HG02938 (cell line): ENCODE data around the gene VAV3.
"Not testable (repeated sequence)": the region's sequence is repeated elsewhere in the genome, so short reads cannot be mapped to it uniquely, and the experiment has no call there.

Experiments used
- ATAC-seq: cut with Tn5 transposase; IDR thresholded peaks from one replicate; pipeline ENCODE4 v1.9.1; 2021; ENCODE audit warnings: mild to moderate bottlenecking, moderate library complexity; ENCODE audit not compliant: unreplicated experiment

The VAV3 gene

DNA sequence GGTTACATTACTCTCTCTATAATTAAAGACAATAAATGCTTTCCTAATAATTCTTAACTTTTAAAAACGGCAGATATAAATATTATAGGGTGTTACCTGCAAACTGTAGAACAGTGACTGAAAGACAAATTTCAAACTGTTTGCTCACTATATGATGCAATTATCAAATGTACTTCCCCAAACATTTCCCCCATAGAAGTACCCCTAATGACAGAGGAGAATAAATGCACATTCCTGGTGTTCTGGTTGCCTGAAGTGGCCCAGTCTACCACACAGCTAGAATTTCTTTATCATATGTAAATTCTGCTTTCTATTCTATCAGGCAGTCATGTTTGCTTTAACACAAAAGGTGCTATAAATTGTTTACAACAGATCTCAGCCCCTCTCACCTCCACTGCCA lies 70.4 kb downstream of the VAV3 start:
- no peak for ATAC-seq

DNA sequence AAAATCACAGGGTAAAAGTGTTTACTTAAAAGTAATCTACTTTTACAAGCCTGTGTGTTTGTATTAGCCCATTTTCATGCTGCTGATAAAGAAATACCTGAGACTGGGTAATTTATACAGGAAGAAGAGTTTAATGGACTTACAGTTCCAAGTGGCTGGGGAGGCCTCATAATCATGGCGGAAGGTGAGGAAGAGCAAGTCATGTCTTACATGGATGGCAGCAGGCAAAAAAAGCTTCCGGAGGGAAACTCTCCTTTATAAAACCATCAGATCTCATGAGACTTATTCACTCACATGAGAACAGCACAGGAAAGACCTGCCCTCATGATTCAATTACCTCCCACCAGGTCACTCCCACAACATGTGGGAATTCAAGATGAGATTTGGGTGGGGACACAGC lies 71.6 kb downstream of the VAV3 start:
- ATAC-seq, result not testable (repeated sequence)

DNA sequence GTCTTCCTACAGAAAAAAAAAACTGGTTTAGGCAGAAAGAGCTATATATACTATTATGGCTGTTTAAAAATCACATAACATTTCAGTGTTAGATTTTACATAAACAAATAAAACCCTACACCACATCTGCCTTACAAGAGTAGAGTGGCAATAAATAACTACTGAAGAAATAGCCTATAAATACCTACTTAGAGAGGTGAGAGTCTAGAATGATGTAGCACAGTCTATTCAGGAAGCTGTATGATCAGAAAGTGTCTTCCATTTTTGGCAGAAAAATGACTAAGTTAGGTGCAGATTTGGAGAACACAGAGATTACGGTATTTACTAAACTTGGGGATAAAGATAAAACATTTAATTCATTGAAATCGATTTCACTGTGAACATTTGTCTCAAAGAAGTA lies 75.5 kb downstream of the VAV3 start:
- ATAC-seq, result no peak

DNA sequence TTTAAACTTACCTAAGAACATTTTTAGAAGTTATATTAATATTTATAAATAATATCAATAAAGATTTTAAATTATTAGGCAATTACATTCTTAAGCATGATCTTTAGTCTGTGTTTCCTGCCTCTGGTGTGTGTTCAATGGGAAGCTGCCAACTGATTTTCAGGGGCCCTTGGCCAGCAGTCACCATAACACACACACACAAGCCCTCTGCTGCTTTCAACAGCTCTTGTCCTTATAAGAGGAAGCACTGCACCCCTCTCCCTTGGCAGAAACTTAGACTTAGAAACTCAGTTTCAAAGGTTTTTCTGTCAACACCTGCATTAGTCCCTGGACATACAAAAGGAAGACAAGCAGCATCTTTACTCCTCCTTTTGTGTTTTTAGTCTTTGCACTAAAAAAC lies 81.4 kb downstream of the VAV3 start:
- ATAC-seq, result no peak

DNA sequence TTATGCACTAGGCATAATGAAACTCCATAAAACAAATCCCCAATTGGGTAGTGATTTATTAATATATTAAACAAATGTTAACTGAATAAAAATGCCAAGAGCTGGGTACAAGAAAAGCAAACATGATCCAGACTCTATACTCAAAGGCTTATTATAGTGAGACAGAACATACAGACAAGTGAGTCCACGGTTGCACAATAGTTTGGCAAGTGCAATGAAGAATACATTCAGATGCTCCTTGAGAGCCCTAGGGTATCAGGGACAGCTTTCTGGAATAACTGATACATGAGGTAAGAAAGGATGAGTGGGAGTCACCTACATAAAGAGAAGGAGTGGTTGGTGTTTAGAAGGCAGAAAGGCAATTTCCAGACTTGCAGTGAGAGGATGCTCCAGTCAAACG lies 85.1 kb downstream of the VAV3 start:
- ATAC-seq, result no peak

DNA sequence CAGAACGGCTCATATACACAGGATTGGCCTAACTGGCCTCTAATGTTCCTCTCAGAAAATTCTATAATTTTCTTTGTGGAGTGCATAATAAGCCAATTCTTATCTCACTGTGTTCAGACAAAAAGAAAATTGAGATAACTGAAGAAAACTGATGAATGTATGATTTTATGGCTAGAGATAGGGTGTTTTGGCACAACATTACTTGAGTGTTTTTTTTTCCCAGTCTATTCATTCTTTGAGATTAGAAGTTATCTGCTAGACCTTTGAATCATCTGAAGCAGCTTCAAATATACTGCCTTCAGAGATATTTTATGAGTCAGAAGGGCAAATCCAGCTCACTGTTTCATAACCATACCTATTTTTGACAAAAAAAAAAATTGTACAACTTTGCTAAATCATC lies 85.6 kb downstream of the VAV3 start:
- ATAC-seq, result no peak

DNA sequence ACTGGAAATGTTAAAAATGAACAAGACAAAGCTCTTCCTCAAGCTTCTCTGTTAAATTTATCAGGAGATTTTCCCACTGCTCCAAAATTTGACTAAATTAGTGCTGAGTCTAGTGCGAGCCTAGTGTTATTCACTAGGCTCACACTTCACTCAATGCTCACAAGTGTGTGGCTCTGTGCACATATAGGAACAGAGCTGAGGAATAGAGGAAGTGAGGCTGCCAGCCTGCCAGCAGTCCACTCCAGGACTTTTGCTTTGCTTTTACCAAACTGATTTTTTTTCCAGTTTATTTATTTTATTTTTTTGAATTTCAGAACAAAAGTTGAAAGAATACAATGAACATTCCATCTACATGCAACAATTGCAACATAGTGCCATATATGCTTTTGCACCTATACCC lies 87.2 kb downstream of the VAV3 start:
- ATAC-seq, result no peak

DNA sequence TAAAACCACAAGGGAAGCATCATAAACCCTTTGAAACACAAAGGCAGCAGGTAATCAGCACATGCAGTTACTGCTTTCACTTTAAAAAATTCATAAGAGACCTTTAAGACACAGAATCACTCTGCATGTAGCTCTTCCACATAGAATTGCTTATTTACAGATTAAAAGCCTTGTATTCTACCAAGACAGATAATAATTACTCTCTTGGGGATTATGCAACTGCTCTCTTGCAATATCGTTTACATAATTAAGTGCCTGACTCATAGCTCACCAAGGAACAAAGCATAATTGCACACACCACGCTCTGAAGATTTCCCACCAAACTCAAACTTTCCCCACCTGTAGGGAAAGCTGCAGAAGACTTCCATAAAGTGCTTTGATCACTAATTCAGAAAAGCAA lies 87.9 kb downstream of the VAV3 start:
- ATAC-seq, result no peak

DNA sequence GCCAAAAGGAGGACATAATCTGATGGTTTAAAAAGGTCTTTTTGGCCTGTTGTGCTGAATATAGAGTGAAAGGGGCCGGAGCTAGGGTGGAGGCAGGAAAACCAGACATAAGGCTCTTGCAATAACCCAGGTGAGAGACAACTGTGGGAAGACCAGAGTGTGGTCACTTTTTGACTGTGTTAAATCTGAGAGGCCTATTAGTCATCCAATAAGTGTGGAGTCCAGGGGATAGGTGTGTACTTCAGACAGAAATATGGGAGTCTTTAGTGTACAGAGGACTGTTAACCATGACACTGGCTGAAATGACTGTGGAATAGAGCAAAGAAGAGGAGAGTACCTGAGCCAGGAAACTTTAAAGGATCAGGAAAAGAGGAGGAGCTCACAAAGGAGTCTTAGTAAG lies 89.3 kb downstream of the VAV3 start:
- no peak for ATAC-seq

DNA sequence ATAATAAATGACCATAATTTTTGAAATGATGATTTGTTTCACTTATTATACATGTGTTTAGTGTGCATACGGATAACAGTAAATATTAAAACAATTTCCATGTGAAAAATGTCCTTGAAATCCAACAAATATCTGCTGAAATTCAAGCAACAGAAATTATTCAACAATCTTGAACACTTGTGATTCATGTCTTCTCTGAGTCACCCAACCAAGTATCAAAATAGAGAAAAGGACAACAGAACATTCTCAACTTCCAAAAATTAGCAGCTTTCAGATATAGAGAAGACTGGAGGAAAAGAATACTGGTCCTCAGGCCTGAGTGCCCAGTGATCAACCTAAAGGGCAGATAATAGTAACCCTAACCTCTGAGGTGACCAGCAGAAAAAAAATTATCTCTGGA lies 90.8 kb downstream of the VAV3 start:
- ATAC-seq, result no peak

DNA sequence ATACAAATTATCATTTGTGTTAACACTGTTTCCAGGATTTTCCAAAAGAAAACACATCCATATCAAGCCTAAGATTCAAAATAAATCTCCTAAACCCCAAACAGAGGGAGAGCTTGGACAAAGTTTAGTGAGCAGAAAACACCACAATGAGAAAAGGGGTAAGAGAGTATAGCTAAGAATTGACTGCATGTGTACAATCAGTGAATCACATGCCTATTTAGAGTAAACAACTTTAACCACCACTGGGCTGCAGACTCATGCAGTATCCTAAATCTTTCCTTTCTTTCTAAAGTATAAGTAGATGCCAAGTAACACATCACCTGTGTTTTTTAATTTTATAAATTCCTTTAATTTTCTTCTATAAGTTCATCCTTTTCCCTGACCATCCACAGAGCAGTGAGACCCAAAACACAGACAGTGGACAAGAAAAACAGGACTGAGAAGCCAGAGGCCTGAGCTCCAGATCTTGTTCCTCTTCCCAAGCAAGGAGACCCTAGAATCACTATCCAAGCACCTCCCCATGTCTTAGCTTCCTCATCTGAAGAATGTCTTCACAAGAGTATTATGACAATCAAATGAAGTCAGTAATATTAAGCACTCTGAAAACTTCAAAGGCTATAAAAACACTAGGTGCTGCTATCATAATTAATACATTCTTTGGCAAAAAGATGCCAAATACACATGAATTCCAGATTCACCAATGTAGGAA lies 93.1 kb downstream of the VAV3 start:
- ATAC-seq, result no peak

DNA sequence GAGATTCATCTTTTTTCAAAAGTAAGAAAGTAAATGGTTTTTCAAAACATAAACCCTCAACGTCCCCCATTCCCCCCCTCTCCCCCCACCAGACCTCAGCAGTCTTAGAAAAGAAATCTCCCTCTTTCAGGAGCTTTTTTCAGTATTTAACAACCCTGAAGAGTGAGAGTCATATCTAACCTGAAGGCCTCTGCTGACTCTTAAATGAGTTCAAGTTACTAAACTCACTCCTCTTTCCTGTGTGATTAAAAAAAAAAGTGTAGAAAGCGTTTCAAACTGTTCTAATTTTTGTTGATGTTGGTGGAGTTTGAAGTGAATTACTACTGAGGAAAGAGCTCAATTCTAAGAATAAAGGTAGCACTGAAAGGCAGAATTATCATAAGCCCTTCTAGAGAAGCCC lies 93.7 kb downstream of the VAV3 start:
- ATAC-seq, result no peak

DNA sequence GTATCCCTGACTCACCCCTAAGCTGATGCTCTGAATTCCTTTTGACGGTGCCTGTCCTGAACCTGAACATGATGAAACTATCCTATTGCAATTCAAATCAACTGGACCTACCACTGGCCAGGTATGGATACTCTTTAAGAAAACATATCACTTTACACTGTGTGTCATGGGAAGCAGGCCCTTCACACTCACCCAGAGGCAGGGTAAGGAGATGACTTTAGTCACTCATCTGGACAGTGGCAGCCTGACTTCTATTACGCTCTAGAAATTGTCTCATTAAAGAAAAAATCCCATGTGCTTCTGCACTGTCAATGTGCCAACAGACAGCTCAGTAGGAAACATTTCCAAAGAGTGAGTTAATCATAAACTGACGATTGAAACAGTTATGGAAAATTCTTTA lies 94.3 kb downstream of the VAV3 start:
- no peak for ATAC-seq

DNA sequence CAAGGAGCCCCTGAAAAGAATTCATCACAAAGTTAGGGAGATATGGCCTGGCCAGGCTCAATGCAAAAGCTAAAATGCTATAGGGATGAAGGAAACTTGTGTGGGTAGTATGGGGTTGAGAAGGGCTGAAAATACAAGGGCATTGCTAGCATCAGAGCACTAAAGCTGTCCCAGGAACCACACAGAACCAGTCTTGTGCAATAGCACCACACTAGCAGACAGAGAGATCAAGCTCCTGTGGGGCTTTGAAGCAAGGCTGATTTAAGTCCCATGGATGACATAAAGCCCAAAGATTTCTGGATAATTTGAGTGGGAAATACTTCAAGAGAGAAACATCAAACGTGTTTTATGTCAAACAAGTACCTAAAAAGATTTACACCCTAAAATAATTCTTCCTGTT lies 97.1 kb downstream of the VAV3 start:
- no peak for ATAC-seq

DNA sequence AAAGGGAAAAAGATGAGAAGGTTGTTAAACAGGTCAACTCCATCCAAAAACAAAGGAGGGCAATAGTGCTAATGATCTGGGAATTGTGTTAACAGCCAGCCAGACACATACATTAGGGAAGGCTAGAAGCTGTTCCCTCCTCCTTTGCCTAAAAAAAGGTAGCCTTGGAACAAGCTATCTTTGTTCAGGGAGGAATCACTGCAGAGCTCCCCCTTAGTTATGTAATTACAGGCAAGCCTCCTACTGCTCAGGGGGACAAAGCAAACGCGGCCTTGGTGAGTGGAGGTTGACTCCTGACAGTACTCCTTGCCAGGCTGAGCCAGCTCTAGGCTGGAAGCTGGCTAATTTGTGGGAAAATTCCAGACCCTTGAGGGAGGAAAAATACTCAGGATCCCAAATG lies 97.6 kb downstream of the VAV3 start:
- no peak for ATAC-seq

DNA sequence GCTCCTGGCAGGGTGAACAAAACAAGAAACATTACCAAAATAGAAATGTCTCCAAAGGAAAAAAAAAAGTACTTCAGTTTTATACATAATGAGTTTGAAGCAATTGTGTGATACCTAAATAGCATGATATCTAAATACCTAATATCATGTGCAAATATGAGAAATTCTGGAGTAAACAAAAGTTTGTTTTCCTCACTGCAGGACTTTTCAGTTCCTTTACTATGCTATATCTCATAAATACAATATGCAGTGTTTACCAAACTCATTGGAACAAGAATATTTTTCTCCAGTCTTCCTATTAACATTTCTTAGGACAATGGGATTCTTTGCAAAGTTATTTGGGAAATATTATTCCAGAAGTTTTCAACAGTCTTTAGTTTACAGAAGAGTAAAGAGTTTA lies 98.1 kb downstream of the VAV3 start:
- no peak for ATAC-seq

DNA sequence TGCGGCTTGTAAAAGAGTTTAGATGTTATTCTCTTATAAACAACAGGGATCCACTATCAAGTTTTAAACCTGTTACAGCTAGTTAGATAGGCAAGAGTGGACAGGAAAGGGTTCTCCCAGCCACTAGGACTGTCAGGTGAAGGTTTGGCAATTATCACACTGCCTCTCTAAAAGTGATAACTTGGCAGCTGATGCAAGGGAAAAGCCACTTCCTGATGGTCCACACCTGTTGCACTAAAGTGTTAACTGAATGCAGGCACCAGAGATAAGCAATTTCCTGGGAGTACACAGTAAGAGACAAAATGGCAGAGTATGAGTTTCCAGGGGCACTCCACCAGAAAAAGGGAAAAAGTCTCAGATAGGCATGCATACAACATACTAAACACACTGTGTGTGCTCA lies 99.4 kb downstream of the VAV3 start:
- ATAC-seq, result no peak

DNA sequence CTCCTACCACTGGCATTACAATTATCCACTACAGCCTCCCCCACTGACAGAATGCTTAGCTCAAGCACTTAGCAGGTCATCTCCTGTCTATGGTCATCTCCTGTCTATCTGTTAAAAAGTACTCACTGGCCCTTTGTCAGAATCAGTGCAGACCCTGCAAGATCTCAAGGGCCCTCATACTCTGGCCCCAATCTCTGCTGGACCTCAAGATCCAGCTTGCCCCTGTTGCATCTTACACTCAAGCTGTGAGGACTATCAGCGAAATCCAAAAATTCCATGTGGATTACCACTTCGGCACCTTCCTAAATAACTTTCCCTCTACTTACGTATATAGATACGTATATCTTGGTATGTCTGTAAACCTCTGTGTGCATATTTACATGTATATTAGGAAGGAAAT lies 101.6 kb downstream of the VAV3 start:
- ATAC-seq, result no peak

DNA sequence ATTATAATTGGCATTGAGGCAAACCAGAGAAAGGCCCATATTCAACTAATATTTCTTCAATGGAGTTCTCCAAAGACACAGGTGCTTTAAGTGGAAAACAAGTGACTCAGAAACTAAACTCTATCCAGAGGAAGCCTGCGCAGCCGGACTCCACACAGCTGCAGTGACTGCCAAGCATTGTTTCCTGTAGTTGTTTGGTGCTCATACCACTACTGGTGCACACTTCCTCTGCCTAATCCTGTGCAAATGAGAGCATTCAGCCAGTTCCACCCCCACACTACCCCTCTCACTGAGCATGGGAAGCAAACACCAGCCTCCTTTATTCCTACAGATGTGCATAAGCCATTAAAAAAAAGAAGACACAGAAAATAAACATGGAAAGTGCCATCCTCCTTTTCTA lies 102.9 kb downstream of the VAV3 start:
- no peak for ATAC-seq

DNA sequence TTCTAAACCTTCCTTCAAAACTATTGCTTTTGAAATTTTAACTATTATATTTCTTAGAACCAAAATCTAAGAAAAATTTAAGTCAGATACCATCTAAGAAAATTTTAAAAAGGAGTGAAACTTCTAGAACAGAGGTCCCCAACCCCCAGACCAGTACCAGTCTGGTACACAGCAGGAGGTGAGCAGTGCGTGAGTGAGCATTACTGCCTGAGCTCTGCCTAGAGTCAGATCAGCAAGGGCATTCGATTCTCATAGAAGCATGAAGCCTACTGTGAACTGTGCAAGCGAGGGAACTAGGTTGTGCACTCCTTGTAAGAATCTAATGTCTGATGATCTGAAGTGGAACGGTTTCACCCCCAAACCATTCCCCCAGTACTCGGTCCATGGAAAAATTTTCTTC lies 106.7 kb downstream of the VAV3 start:
- no peak for ATAC-seq

DNA sequence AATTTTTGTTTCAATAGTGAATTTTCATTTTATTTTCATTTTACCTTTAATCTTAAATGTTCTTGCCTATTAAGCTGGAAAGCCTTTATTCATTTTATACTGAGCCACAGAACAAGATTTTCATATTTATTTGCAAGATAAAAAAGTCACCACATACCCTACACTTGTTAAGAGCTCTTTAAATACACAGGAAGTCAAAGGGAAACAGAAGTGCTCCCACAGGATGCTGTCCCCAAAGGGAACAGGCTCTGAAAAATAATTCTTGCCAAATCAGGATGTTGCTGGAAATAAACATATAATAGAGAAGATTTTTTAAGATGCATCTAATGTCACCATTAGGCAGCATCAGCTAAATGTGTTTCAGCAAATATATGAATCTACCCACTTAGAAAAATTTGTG lies 113.6 kb downstream of the VAV3 start:
- ATAC-seq, result no peak

DNA sequence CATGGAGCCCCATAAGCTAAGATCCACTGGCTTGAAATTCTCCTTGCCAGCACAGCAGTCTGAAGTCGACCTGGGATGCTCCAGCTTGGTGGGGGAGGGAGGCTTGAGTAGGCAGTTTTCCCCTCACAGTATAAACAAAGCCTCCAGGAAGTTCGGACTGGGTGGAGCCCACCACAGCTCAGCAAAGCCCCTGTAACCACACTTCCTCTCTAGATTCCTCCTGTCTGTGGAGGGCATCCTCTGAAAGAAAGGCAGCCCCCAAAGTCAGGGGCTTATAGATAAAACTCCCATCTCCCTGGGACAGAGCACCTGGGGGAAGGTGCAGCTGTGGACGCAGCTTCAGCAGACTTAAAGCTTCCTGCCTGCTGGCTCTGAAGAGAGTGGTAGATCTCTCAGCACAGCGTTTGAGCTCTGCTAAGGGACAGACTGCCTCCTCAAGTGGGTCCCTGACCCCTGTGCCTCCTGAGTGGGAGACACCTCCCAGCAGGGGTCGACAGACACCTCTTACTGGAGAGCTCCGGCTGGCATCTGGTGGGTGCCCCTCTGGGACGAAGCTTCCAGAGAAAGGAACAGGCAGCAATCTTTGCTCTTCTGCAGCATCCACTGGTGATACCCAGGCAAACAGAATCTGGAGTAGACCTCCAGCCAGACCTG lies 120.3 kb downstream of the VAV3 start:
- not testable (repeated sequence) for ATAC-seq

DNA sequence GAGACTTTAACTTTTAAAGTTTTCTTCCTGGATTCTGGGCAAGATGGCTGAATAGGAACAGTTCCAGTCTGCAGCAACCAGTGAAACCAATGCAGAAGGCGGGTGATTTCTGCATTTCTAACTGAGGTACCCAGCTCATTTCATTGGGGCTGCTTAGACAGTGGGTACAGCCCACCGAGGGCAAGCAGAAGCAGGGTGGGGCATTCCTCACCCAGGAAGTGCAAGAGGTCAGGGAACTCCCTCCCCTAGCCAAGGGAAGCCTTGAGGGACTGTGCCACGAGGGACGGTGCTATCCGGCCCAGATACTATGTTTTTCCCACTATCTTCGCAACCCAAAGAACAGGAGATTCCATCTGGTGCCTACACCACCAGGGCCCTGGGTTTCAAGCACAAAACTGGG lies 121.0 kb downstream of the VAV3 start:
- no peak for ATAC-seq
